GM12891 (cell line): Measurements from ENCODE around the gene POC1A.

Source experiments
- PAX5 ChIP-seq: IDR thresholded peaks from 2 replicates; pipeline ENCODE4 v1.6.1; 2011; ENCODE audit warnings: low read length, moderate library complexity, mild to moderate bottlenecking; ENCODE audit not compliant: insufficient read depth, severe bottlenecking
- POLR2A ChIP-seq: IDR thresholded peaks from 2 replicates; pipeline ENCODE4 v1.6.1; 2011; ENCODE audit warnings: low read depth, low read length, control low read depth
- POLR2AphosphoS5 ChIP-seq: IDR thresholded peaks from 2 replicates; pipeline ENCODE4 v1.6.1; 2011; ENCODE audit warnings: low read depth, low read length, control low read depth
- POU2F2 ChIP-seq: IDR thresholded peaks from 2 replicates; pipeline ENCODE4 v1.6.1; 2011; ENCODE audit warnings: low read depth, mild to moderate bottlenecking, control low read depth, low read length, moderate library complexity
- SPI1 ChIP-seq: IDR thresholded peaks from 2 replicates; pipeline ENCODE4 v1.6.1; 2011; ENCODE audit warnings: low read depth, low read length, control low read depth
- TAF1 ChIP-seq: IDR thresholded peaks from 2 replicates; pipeline ENCODE4 v1.6.1; 2011; ENCODE audit warnings: low read depth, low read length, control low read depth

DNA sequence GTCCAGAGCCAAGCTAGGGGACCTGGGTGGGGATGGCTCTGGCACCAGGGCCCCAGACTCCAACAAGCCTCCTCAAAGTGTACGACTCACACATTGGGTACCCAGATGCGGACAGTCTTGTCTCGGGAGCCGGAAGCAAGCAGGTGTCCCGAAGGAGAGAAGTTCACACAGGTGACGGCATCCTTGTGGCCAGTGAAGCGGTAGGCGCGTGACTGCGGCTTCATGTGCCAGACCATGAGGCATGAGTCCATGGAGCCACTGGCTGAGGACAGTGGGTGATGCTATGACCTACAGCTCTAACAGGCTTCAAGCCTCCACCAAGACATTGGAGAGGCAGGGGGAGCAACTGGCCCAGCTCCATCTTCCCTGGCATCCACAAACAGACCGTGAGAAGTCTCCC lies 4.5 kb downstream of the POC1A start:
- no peak for TF ChIP-seq POLR2A
- no peak for TF ChIP-seq POLR2AphosphoS5
- no peak for TF ChIP-seq TAF1
- no peak for TF ChIP-seq SPI1
- TF ChIP-seq PAX5 = no peak
- TF ChIP-seq POU2F2 = no peak
